Transverse colon (tissue), 4 donors: ENCODE data around the gene CYFIP1. TPM values are rescaled to one million over a fixed set of nuclear protein-coding genes. Genes with fewer than 3 reads are reported as not detected.

ENCODE experiments used
- DNase-seq: peaks from one replicate; pipeline ENCODE4 v3.0.0-alpha.2; 2019
- H3K27ac ChIP-seq, 4 donors: fragments of 200-600 bp; sonication (generic); 2 replicates each; pipeline ENCODE4 v1.5.1; 2016 to 2018; ENCODE audit warnings: inconsistent platforms in 4 of 4
- H3K27me3 ChIP-seq: fragments of 200-600 bp; sonication (generic); 2 replicates; pipeline ENCODE4 v1.5.1; 2017; ENCODE audit warnings: inconsistent platforms
- H3K36me3 ChIP-seq, 4 donors: fragments of 200-600 bp; sonication (generic); 2 replicates each; pipeline ENCODE4 v1.5.1; 2017 to 2019; ENCODE audit warnings: inconsistent platforms in 4 of 4
- H3K4me1 ChIP-seq, 4 donors: fragments of 200-600 bp; sonication (generic); 2 replicates each; pipeline ENCODE4 v1.5.1; 2017 to 2020; ENCODE audit warnings: inconsistent platforms in 4 of 4
- H3K4me3 ChIP-seq, 4 donors: fragments of 200-600 bp; sonication (generic); 1 replicate in 1 of 4; 2 replicates in 3 of 4; pipeline versions ENCODE4 v1.5.1 to v1.6.1; 2017 to 2019; ENCODE audit warnings: inconsistent platforms in 4 of 4
- H3K9me3 ChIP-seq, 2 donors: fragments of 200-600 bp; sonication (generic); 2 replicates each; pipeline ENCODE4 v1.5.1; 2017 to 2019; ENCODE audit warnings: inconsistent platforms in 2 of 2
- EP300 ChIP-seq: sonication (generic); formaldehyde crosslinking; IDR thresholded peaks from one replicate; pipeline ENCODE4 v1.6.1; 2017; ENCODE audit warnings: antibody characterized with exemption, low read depth
- POLR2A ChIP-seq: fragments of 450-650 bp; IDR thresholded peaks from one replicate; pipeline ENCODE4 v1.6.1; 2016; ENCODE audit warnings: antibody characterized with exemption, mild to moderate bottlenecking, moderate library complexity
- POLR2AphosphoS5 ChIP-seq, 3 donors: sonication (generic); formaldehyde crosslinking; IDR thresholded peaks; one replicate each; pipeline ENCODE4 v1.6.1; 2016; ENCODE audit warnings: antibody characterized with exemption in 3 of 3
- WGBS, 2 donors: methylation state at CpG; one replicate each; pipeline ENCODE4 v1.1.5; 2018; ENCODE audit warnings: low coverage in 1 of 2; 5-methylcytosine and 5-hydroxymethylcytosine counted together
- in situ Hi-C, 4 donors: fragments of 200-750 bp; cut with MboI; loops; one replicate each; pipeline versions ENCODE4 v1.15.0 to v1.15.1; 2017; ENCODE audit warnings: low sequenced_read_pairs in 3 of 4, low pct_ligation_motif_present in 1 of 4, low pct_unique_long_range_greater_than_20kb in 1 of 4
- intact Hi-C: fragments of 100-400 bp; cut with DNase I; formaldehyde crosslinking; loops from one replicate; pipeline ENCODE4 v1.15.1; 2023; ENCODE audit warnings: low total_unique reads
- total RNA-seq, 4 donors: library from RNA; depleted of rRNA; stranded (reverse); fragments of >200 nt; gene quantifications; one replicate each; pipeline ENCODE4 v1.1.0, GENCODE V29; 2016
- TF ChIP-seq, protein P1 (sequence below), 5 experiments: fragments of 200-600 bp in 3 of 5; fragments of 450-650 bp in 2 of 5; sonication (generic) in 3 of 5; IDR thresholded peaks; 1 replicate in 2 of 5; 2 replicates in 3 of 5; pipeline ENCODE4 v1.5.1; 2016 to 2017; ENCODE audit warnings: antibody characterized with exemption in 5 of 5, inconsistent platforms in 3 of 5, mild to moderate bottlenecking in 2 of 5, moderate library complexity in 1 of 5

The CYFIP1 gene
- total RNA-seq, 4 donors from 2014 or later = 63.7 to 201 (median 171) TPM

DNA sequence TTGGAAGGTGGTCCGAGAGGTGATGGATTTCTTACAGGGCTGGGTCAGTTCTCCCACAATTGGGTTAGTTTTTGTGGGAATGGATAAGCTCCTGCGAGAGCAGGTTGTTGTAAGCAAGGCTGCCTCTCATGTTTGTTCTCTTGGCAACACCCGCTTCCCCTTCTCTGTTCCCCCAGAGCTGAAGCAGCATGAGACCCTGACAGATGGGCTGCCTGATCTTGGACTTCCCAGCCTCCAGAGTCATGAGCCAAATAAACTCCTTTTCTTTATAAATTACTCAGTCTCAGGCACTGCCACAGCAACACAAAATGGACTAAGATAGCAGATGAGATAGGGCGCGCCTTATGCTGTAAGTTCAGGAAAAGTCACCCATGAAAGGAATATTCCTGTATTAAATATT lies 103.1 kb downstream of the CYFIP1 start:
- DNase-seq = no peak
- H3K36me3 ChIP-seq = peaks cover 0 to 49% (median 22%) of the 10 kb centered on the region in 4 donors
- no peak overlapping the region for H3K4me3 ChIP-seq
- H3K27ac ChIP-seq = no peak overlapping the region
- H3K9me3 ChIP-seq = no peaks in the 10 kb centered on the region
- intact Hi-C loops (no loop called here), in situ Hi-C loops (no loop called here)
- WGBS, 2 donors = 97 to 100% methylated on average over 2 to 5 of the region's 5 CpGs
- no peaks in the 10 kb centered on the region for H3K27me3 ChIP-seq
- no peaks in the 10 kb centered on the region for H3K4me1 ChIP-seq
- TF ChIP-seq POLR2A (no peak), EP300 (no peak), POLR2AphosphoS5 (IDR thresholded peaks at IDR 0.05) (no peak)
- TF ChIP-seq, protein P1, sequence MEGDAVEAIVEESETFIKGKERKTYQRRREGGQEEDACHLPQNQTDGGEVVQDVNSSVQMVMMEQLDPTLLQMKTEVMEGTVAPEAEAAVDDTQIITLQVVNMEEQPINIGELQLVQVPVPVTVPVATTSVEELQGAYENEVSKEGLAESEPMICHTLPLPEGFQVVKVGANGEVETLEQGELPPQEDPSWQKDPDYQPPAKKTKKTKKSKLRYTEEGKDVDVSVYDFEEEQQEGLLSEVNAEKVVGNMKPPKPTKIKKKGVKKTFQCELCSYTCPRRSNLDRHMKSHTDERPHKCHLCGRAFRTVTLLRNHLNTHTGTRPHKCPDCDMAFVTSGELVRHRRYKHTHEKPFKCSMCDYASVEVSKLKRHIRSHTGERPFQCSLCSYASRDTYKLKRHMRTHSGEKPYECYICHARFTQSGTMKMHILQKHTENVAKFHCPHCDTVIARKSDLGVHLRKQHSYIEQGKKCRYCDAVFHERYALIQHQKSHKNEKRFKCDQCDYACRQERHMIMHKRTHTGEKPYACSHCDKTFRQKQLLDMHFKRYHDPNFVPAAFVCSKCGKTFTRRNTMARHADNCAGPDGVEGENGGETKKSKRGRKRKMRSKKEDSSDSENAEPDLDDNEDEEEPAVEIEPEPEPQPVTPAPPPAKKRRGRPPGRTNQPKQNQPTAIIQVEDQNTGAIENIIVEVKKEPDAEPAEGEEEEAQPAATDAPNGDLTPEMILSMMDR (IDR thresholded peaks at IDR 0.05) = no peak

DNA sequence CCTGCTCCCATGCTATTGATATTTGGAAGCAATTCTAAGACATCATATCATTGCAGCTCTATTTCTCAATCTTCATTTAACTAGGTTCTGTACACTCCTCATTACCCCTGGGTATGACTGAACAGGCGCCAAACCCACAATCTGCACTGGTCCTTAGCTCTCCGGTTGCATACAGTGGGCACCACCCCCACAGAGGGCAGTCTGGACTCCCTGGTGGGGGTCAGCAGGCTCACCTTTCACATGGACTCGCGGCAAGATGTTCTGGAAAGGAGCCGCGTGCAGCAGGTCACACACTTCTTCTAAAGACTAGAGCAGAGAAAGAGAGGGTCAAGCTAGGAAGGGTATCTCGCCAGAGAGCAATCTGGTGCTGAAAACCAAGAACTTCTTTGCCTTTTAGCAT lies 105.2 kb downstream of the CYFIP1 start:
- 96% methylated on average over 7 of the region's 7 CpGs; no CpG with 5 or more reads in 1 of the 2 donors for WGBS, 2 donors
- no peak overlapping the region for H3K27ac ChIP-seq
- no peaks in the 10 kb centered on the region for H3K9me3 ChIP-seq
- intact Hi-C loops (no loop called here), in situ Hi-C loops (no loop called here)
- H3K4me1 ChIP-seq = no peaks in the 10 kb centered on the region
- DNase-seq = no peak
- peaks cover 0 to 47% (median 22%) of the 10 kb centered on the region in 4 donors for H3K36me3 ChIP-seq
- H3K4me3 ChIP-seq = no peak overlapping the region
- no peaks in the 10 kb centered on the region for H3K27me3 ChIP-seq
- TF ChIP-seq EP300 (no peak), POLR2A (no peak), POLR2AphosphoS5 (IDR thresholded peaks at IDR 0.05) (no peak)
- TF ChIP-seq, protein P1 (IDR thresholded peaks at IDR 0.05) = no peak

DNA sequence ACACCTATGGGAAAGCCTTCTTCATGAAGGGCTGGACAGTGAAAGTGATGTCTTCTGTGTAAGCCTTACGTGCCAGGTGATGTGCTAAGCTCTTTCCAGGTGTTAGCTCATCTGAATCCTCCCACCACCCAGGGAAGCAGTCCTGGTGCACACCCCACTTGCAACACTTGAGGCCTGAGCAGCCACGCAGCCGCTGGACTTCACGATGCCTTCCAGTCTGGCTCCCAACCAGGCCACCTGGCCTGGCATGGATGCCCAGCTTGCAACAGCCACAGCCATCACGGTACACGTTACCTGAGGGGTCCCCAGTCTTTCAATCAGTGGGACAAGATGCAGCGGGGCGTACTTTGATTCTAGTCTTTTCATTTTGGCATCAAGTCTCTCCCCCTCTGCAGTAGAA lies 105.9 kb downstream of the CYFIP1 start:
- Histone ChIP-seq H3K4me1 (no peaks in the 10 kb centered on the region), H3K9me3 (no peaks in the 10 kb centered on the region), H3K36me3 (peaks cover 0 to 50% (median 22%) of the 10 kb centered on the region in 4 donors), H3K4me3 (no peak overlapping the region), H3K27me3 (no peaks in the 10 kb centered on the region), H3K27ac (no peak overlapping the region)
- in situ Hi-C loops = no loop called here
- no peak for DNase-seq
- intact Hi-C loops = no loop called here
- TF ChIP-seq POLR2AphosphoS5 (IDR thresholded peaks at IDR 0.05) (no peak), EP300 (no peak), POLR2A (no peak)
- TF ChIP-seq, protein P1 (IDR thresholded peaks at IDR 0.05) = no peak
- WGBS, 2 donors = 97 to 100% methylated on average over 1 to 8 of the region's 8 CpGs

DNA sequence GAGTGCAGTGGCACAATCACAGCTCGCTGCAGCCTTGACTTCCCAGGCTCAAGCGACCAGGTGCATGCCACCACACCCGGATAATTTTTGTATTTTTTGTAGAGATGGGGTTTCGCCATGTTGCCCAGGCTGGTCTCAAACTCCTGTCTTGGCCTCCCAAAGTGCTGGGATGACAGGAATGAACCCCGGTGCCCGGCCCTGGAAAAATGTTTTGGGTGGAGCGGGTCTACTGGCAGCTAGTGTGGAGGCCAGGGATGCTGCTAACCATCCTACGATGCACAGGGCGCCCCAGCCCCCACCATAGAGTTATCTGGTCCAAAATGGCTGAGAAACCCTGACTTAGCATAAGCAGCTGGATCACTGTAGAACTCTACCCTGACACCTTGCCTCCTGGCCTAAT lies 106.3 kb downstream of the CYFIP1 start:
- DNase-seq = no peak
- Histone ChIP-seq H3K27me3 (no peaks in the 10 kb centered on the region), H3K9me3 (no peaks in the 10 kb centered on the region), H3K27ac (no peak overlapping the region), H3K4me1 (no peaks in the 10 kb centered on the region), H3K36me3 (peaks cover 0 to 54% (median 22%) of the 10 kb centered on the region in 4 donors), H3K4me3 (no peak overlapping the region)
- WGBS, 2 donors = 95% methylated on average over 9 of the region's 9 CpGs; no CpG with 5 or more reads in 1 of the 2 donors
- TF ChIP-seq POLR2AphosphoS5 (IDR thresholded peaks at IDR 0.05) (no peak), POLR2A (no peak)
- TF ChIP-seq, protein P1 (IDR thresholded peaks at IDR 0.05) = no peak
- intact Hi-C loops (no loop called here), in situ Hi-C loops (no loop called here)
